ENCODE measurements around the gene TEX22.

Gene TEX22

DNA sequence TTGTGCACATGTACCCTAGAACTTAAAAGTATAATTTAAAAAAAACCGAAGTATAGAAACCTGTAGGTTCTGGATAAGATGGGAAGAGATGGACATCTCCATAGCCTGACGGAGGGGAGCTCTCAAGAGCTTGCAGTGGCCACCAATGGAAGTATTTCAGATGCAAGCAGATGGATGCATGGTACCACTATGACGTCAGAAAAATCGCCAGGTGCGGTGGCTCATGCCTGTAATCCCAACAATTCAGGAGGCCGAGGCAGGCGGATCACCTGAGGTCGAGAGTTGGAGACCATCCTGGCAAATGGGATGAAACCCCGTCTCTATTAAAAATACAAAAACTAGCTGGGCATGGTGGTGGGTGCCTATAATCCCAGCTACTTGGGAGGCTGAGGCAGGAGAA lies 3.4 kb downstream of the TEX22 start:
- H3K36me3 ChIP-seq = peaks cover 7% of the 10 kb centered on the region
- no peaks in the 10 kb centered on the region for H3K27me3 ChIP-seq
- H3K9me3 ChIP-seq = no peaks in the 10 kb centered on the region
- H3K4me1 ChIP-seq (ENCODE audit: control insufficient read depth in 1 of 2, insufficient read depth in 1 of 2, low read depth in 1 of 2, low read length in 1 of 2) = peaks cover 13 to 21% of the 10 kb centered on the region in 2 experiments
- H3K27ac ChIP-seq = no peak overlapping the region
- no peak for TF ChIP-seq CTCF (IDR thresholded peaks at IDR 0.05)
- H3K4me3 ChIP-seq (ENCODE audit: low read depth in 1 of 2, low read length in 1 of 2) = no peak overlapping the region

GRCh38 chr14:105408592-105408991 lies 10.3 kb downstream of the TEX22 start:
- H3K4me3 ChIP-seq (ENCODE audit: low read depth in 1 of 2, low read length in 1 of 2) = no peak overlapping the region
- H3K9me3 ChIP-seq = no peaks in the 10 kb centered on the region
- peaks cover 5 to 8% of the 10 kb centered on the region in 2 experiments for H3K4me1 ChIP-seq (ENCODE audit: control insufficient read depth in 1 of 2, insufficient read depth in 1 of 2, low read depth in 1 of 2, low read length in 1 of 2)
- no peak overlapping the region for H3K27ac ChIP-seq
- no peaks in the 10 kb centered on the region for H3K36me3 ChIP-seq
- TF ChIP-seq CTCF (IDR thresholded peaks at IDR 0.05) = no peak
- peaks cover 47% of the 10 kb centered on the region for H3K27me3 ChIP-seq

DNA sequence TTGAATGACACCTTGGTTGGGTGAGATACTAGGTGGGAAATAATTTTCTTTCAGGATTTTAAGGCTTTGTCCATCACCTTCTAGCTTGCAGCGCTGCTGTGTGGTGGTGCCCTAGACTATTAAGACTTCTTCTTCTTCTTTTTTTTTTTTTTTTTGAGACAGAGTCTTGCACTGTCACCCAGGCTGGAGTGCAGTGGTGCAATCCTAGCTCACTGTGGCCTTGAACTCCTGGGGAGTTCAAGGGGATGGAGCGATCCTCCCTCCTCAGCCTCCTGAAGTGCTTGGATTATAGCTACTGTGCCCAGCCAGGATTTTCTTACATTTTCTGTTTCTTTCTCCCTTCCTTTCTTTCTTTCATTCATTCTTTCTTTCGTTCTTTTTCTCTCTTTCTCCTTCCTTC lies 11.0 kb downstream of the TEX22 start:
- peaks cover 5 to 8% of the 10 kb centered on the region in 2 experiments for H3K4me1 ChIP-seq (ENCODE audit: control insufficient read depth in 1 of 2, insufficient read depth in 1 of 2, low read depth in 1 of 2, low read length in 1 of 2)
- no peak overlapping the region for H3K27ac ChIP-seq
- TF ChIP-seq CTCF (IDR thresholded peaks at IDR 0.05) = no peak

DNA sequence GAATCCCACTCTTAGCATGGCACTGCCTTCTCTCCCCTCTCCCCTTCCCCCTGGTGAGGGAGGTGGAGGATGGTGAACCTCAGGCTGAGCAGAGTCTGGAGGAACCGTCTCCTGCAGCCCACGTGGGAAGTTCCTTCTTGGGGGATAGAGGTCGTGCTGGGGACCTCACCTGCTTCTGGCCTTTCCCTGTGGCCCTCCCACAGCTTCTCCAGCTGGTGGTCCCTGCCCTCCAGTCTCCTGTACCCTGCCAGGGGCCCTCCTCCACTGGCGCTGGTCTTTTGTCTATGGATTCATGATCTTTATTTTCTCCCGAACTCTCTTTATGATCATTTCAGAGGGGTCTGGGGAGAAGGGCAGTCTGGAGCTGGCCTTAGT lies 12.3 kb downstream of the TEX22 start:
- no peaks in the 10 kb centered on the region for H3K9me3 ChIP-seq
- H3K27ac ChIP-seq = no peak overlapping the region
- no peak overlapping the region for H3K4me3 ChIP-seq (ENCODE audit: low read depth in 1 of 2, low read length in 1 of 2)
- H3K27me3 ChIP-seq = peaks cover 67% of the 10 kb centered on the region
- no peak for TF ChIP-seq CTCF (IDR thresholded peaks at IDR 0.05)
- H3K36me3 ChIP-seq = no peaks in the 10 kb centered on the region
- peaks cover 11 to 17% of the 10 kb centered on the region in 2 experiments for H3K4me1 ChIP-seq (ENCODE audit: control insufficient read depth in 1 of 2, insufficient read depth in 1 of 2, low read depth in 1 of 2, low read length in 1 of 2)

More for the DNA sequence above, 11.0 kb downstream of the TEX22 start:
- peaks cover 55% of the 10 kb centered on the region for H3K27me3 ChIP-seq
- H3K9me3 ChIP-seq = no peaks in the 10 kb centered on the region
- no peaks in the 10 kb centered on the region for H3K36me3 ChIP-seq
- no peak overlapping the region for H3K4me3 ChIP-seq (ENCODE audit: low read depth in 1 of 2, low read length in 1 of 2)

- Histone ChIP-seq H3K27me3 (peaks cover 74% of the 10 kb centered on the region), H3K9me3 (no peaks in the 10 kb centered on the region), H3K4me3 (ENCODE audit: low read depth in 1 of 2, low read length in 1 of 2) (no peak overlapping the region), H3K27ac (no peak overlapping the region), H3K36me3 (no peaks in the 10 kb centered on the region), H3K4me1 (ENCODE audit: control insufficient read depth in 1 of 2, insufficient read depth in 1 of 2, low read depth in 1 of 2, low read length in 1 of 2) (peaks cover 11 to 17% of the 10 kb centered on the region in 2 experiments)
- TF ChIP-seq CTCF (IDR thresholded peaks at IDR 0.05) = no peak
Observed at GRCh38 chr14:105411017-105411941, 12.9 kb downstream of the TEX22 start.

Measured in neutrophil (primary cell).